Measurements from ENCODE around the gene FXYD2.
"Not testable (repeated sequence)": the region's sequence is repeated elsewhere in the genome, so short reads cannot be mapped to it uniquely, and the experiment has no call there.

The FXYD2 gene

DNA sequence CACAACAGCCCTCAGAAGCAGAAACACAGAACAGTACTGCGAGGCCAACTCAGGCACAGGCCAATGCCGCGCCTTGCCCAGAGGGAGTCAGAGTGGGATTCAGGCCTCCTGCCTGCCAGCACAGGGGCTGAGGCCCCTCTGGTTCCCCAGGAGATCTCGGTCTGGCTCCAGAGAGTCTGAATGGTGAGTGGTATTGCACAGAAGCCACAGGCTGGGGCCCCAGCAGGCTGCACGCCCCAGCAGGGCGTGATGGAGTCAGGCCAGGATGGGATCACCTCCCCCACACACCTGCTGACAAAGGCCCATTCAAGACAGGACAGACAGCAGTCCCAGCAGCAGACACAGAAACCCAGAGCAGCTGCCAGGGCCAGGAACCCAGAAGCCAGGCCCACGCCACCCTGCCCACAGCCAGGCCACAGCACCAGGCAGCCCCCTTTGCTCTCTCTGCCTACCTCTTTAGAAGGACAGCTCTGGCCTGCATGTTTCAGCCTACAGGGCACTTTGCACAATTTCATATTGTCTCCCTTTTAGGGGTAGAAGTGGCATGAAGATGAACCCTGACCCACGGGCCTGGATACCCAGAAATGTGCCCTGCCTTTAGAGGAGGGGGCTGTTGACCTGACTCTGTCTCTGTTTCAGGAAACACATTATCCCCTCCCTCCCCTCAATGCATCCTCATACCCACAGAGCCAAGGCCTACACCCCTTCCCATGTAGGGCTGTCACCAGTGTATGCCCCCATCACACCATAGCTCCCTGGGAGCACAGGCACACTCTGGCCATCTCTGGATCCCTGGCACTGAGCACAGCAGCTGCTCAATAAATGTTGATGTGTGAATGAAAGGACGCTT is 45.8 kb upstream of the FXYD2 start:
- ChIA-PET POLR2A (interaction anchor here (0.6 to 1.1 kb wide), 3 partner anchors 46 to 1208 kb away, joined by 3 to 5 read pairs (median 4); partner anchors contain the start of gene FXYD2), CTCF (interaction anchor here (1.3 kb wide), 1 partner anchor 24 kb away, joined by 3 read pairs; no protein-coding TSS in a partner anchor)
- H3K36me3 ChIP-seq (ENCODE audit: control insufficient read depth in 4 of 4, insufficient read depth in 4 of 4, low read length in 3 of 4), result no peaks in the 10 kb centered on the region
- peaks cover 8 to 34% (median 29%) of the 10 kb centered on the region in 4 experiments for H3K4me1 ChIP-seq (ENCODE audit: control extremely low read depth in 1 of 4, control insufficient read depth in 4 of 4, insufficient read depth in 4 of 4, low read length in 3 of 4)
- H3K27ac ChIP-seq (ENCODE audit: insufficient read depth in 1 of 2, low read depth in 1 of 2, low read length in 2 of 2, poor library complexity in 1 of 2, severe bottlenecking in 2 of 2), result no peak overlapping the region
- no peak for DNase-seq
- no peak overlapping the region for H3K4me3 ChIP-seq (ENCODE audit: control insufficient read depth in 1 of 7, extremely low read depth in 1 of 7, insufficient read depth in 4 of 7, low read depth in 2 of 7, low read length in 6 of 7)
- H3K27me3 ChIP-seq (replicated peaks in 2 of 5; ENCODE audit: control insufficient read depth in 4 of 5, insufficient read depth in 5 of 5, low read length in 4 of 5), result peaks cover 0 to 4% (median 0%) of the 10 kb centered on the region in 5 experiments
- no peaks in the 10 kb centered on the region for H3K9me3 ChIP-seq (ENCODE audit: control extremely low read depth in 1 of 5, control insufficient read depth in 4 of 5, insufficient read depth in 2 of 5, low read depth in 1 of 5, low read length in 4 of 5)
- 89% methylated on average over 7 of the region's 9 CpGs for WGBS (ENCODE audit: insufficient coverage)

GRCh38 chr11:117869604-117870003 is 45.1 kb upstream of the FXYD2 start:
- H3K36me3 ChIP-seq (ENCODE audit: control insufficient read depth in 4 of 4, insufficient read depth in 4 of 4, low read length in 3 of 4), result no peaks in the 10 kb centered on the region
- WGBS (ENCODE audit: insufficient coverage), result 90% methylated on average over 2 of the region's 4 CpGs
- H3K4me1 ChIP-seq (ENCODE audit: control extremely low read depth in 1 of 4, control insufficient read depth in 4 of 4, insufficient read depth in 4 of 4, low read length in 3 of 4), result peaks cover 8 to 30% (median 23%) of the 10 kb centered on the region in 4 experiments
- no peak overlapping the region for H3K27ac ChIP-seq (ENCODE audit: insufficient read depth in 1 of 2, low read depth in 1 of 2, low read length in 2 of 2, poor library complexity in 1 of 2, severe bottlenecking in 2 of 2)
- no peak overlapping the region for H3K4me3 ChIP-seq (ENCODE audit: control insufficient read depth in 1 of 7, extremely low read depth in 1 of 7, insufficient read depth in 4 of 7, low read depth in 2 of 7, low read length in 6 of 7)
- ChIA-PET POLR2A (no interaction called here), CTCF (no interaction called here)
- no peaks in the 10 kb centered on the region for H3K9me3 ChIP-seq (ENCODE audit: control extremely low read depth in 1 of 5, control insufficient read depth in 4 of 5, insufficient read depth in 2 of 5, low read depth in 1 of 5, low read length in 4 of 5)
- H3K27me3 ChIP-seq (replicated peaks in 2 of 5; ENCODE audit: control insufficient read depth in 4 of 5, insufficient read depth in 5 of 5, low read length in 4 of 5), result no peaks in the 10 kb centered on the region
- DNase-seq, result no peak

DNA sequence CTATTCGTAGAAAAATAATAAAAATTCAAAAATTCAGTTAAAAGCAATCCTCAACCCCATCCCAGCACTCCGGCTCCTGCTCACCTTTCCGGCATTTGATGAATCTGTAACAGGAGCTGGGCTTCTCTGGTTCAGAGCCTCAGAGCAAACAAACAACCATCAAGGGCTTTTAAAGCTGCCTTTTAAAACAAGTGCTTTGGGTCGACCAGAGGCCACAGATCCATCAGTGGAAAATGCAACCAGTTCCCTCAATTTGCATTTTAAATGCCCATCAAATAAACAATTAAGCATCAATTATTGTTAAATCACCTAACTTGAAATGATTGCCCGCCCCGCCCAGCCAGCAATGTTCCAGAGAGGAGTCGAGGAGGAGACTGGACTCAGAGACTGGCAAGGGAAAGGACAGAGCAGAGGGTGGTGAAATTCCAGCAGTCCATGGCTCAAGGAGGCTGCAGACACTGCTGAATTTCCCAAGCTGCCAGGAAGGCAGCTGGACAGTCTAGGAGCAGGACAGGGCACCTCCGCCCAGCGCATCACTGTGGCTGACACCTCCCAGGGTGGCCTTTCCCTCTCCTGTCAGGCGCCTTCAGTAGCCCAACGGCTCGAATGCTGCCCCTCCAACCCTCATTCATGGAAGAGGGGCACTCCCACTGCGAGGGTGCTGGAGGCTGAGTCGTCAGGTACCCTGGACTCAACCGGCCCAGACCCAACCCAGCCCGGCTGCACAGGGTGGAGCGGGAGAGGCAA is 44.4 kb upstream of the FXYD2 start:
- POLR2A ChIA-PET, result no interaction called here
- 94% methylated on average over 14 of the region's 17 CpGs for WGBS (ENCODE audit: insufficient coverage)
- H3K4me1 ChIP-seq (ENCODE audit: control extremely low read depth in 1 of 4, control insufficient read depth in 4 of 4, insufficient read depth in 4 of 4, low read length in 3 of 4), result peaks cover 7 to 24% (median 17%) of the 10 kb centered on the region in 4 experiments
- H3K27ac ChIP-seq (ENCODE audit: insufficient read depth in 1 of 2, low read depth in 1 of 2, low read length in 2 of 2, poor library complexity in 1 of 2, severe bottlenecking in 2 of 2), result no peak overlapping the region
- H3K9me3 ChIP-seq (ENCODE audit: control extremely low read depth in 1 of 5, control insufficient read depth in 4 of 5, insufficient read depth in 2 of 5, low read depth in 1 of 5, low read length in 4 of 5), result no peaks in the 10 kb centered on the region
- H3K4me3 ChIP-seq (ENCODE audit: control insufficient read depth in 1 of 7, extremely low read depth in 1 of 7, insufficient read depth in 4 of 7, low read depth in 2 of 7, low read length in 6 of 7), result no peak overlapping the region
- no peak for DNase-seq
- no peaks in the 10 kb centered on the region for H3K36me3 ChIP-seq (ENCODE audit: control insufficient read depth in 4 of 4, insufficient read depth in 4 of 4, low read length in 3 of 4)
- CTCF ChIA-PET, result no interaction called here
- H3K27me3 ChIP-seq (replicated peaks in 2 of 5; ENCODE audit: control insufficient read depth in 4 of 5, insufficient read depth in 5 of 5, low read length in 4 of 5), result no peaks in the 10 kb centered on the region

DNA sequence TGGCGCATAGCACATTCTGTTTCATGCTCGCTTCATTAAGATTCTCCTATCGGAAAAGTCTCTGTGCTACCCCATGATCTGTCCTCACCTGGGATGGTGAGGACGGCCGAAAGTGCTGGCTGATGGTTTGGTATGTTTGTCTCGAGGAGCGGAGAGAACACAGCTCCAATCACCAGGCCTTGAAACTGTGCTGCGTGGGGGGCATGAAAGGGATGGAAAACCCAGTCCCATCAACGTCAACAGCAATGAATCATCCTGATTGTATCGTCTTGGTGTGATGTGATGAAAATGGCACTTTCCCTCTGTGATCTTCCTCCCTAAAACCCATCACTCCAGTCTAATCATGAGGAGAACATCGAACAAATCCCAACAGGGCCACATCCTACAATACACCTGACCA is 43.5 kb upstream of the FXYD2 start:
- peaks cover 1 to 15% (median 8%) of the 10 kb centered on the region in 4 experiments for H3K4me1 ChIP-seq (ENCODE audit: control extremely low read depth in 1 of 4, control insufficient read depth in 4 of 4, insufficient read depth in 4 of 4, low read length in 3 of 4)
- H3K27me3 ChIP-seq (replicated peaks in 2 of 5; ENCODE audit: control insufficient read depth in 4 of 5, insufficient read depth in 5 of 5, low read length in 4 of 5), result no peaks in the 10 kb centered on the region
- no peaks in the 10 kb centered on the region for H3K9me3 ChIP-seq (ENCODE audit: control extremely low read depth in 1 of 5, control insufficient read depth in 4 of 5, insufficient read depth in 2 of 5, low read depth in 1 of 5, low read length in 4 of 5)
- CTCF ChIA-PET, result interaction anchor here (0.8 to 1.3 kb wide), 3 partner anchors 32 to 186 kb away, joined by 3 to 5 read pairs (median 3); no protein-coding TSS in a partner anchor
- H3K36me3 ChIP-seq (ENCODE audit: control insufficient read depth in 4 of 4, insufficient read depth in 4 of 4, low read length in 3 of 4), result no peaks in the 10 kb centered on the region
- H3K4me3 ChIP-seq (ENCODE audit: control insufficient read depth in 1 of 7, extremely low read depth in 1 of 7, insufficient read depth in 4 of 7, low read depth in 2 of 7, low read length in 6 of 7), result no peak overlapping the region
- POLR2A ChIA-PET, result no interaction called here
- no peak overlapping the region for H3K27ac ChIP-seq (ENCODE audit: insufficient read depth in 1 of 2, low read depth in 1 of 2, low read length in 2 of 2, poor library complexity in 1 of 2, severe bottlenecking in 2 of 2)
- WGBS (ENCODE audit: insufficient coverage), result 100% methylated on average over 3 of the region's 11 CpGs
- no peak for DNase-seq

DNA sequence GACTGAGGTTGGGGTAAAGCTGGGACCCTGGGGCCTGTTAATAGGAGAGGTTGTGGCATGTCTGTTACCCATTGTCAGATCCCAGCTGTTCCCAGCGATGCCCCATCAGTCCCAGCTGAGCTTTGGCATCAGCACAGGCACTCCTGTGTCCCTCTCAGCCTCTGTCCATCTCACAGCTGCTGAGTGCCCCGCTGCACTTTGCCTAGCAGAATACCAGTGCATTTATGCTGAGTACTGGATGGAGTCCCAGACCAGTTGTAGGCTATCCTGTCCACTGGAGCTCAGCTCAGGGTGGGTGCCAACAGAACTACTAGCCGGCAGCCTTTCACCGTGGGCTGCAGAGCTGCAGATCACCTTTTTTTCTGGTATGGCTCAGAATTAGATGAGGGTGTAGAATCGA is 42.0 kb upstream of the FXYD2 start:
- no peak overlapping the region for H3K27ac ChIP-seq (ENCODE audit: insufficient read depth in 1 of 2, low read depth in 1 of 2, low read length in 2 of 2, poor library complexity in 1 of 2, severe bottlenecking in 2 of 2)

DNA sequence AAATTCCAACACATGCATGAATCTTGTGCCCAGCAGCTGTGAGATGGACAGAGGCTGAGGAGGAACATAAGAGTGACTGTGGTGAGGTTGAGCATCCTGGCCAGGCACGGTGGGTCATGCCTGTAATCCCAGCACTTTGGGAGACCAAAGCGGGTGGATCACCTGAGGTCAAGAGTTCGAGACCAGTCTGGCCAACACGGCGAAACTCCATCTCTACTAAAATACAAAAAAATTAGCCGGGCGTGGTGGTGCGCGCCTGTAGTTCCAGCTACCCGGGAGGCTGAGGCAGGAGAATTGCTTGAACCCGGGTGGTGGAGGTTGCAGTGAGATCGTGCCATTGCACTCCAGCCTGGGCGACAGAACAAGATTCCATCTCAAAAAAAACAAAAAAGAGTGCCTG is 41.0 kb upstream of the FXYD2 start:
- CTCF ChIA-PET, result interaction anchor here (0.8 to 2.1 kb wide), 2 partner anchors 14 to 21 kb away, joined by 4 read pairs; no protein-coding TSS in a partner anchor
- not testable (repeated sequence) for H3K27ac ChIP-seq (ENCODE audit: insufficient read depth in 1 of 2, low read depth in 1 of 2, low read length in 2 of 2, poor library complexity in 1 of 2, severe bottlenecking in 2 of 2); H3K36me3 ChIP-seq (ENCODE audit: control insufficient read depth in 4 of 4, insufficient read depth in 4 of 4, low read length in 3 of 4); H3K4me3 ChIP-seq (ENCODE audit: control insufficient read depth in 1 of 7, extremely low read depth in 1 of 7, insufficient read depth in 4 of 7, low read depth in 2 of 7, low read length in 6 of 7); H3K27me3 ChIP-seq (replicated peaks in 2 of 5; ENCODE audit: control insufficient read depth in 4 of 5, insufficient read depth in 5 of 5, low read length in 4 of 5); H3K9me3 ChIP-seq (ENCODE audit: control extremely low read depth in 1 of 5, control insufficient read depth in 4 of 5, insufficient read depth in 2 of 5, low read depth in 1 of 5, low read length in 4 of 5); DNase-seq
- WGBS (ENCODE audit: insufficient coverage), result 98% methylated on average over 13 of the region's 13 CpGs
- POLR2A ChIA-PET, result interaction anchor here (0.6 kb wide), 1 partner anchor 23 kb away, joined by 5 read pairs; no protein-coding TSS in a partner anchor
- H3K4me1 ChIP-seq (ENCODE audit: control extremely low read depth in 1 of 4, control insufficient read depth in 4 of 4, insufficient read depth in 4 of 4, low read length in 3 of 4), result peaks cover 0 to 14% (median 13%) of the 10 kb centered on the region in 4 experiments

More for the DNA sequence above, 42.0 kb upstream of the FXYD2 start:
- Histone ChIP-seq H3K9me3 (ENCODE audit: control extremely low read depth in 1 of 5, control insufficient read depth in 4 of 5, insufficient read depth in 2 of 5, low read depth in 1 of 5, low read length in 4 of 5) (no peaks in the 10 kb centered on the region), H3K36me3 (ENCODE audit: control insufficient read depth in 4 of 4, insufficient read depth in 4 of 4, low read length in 3 of 4) (no peaks in the 10 kb centered on the region), H3K27me3 (replicated peaks in 2 of 5; ENCODE audit: control insufficient read depth in 4 of 5, insufficient read depth in 5 of 5, low read length in 4 of 5) (no peaks in the 10 kb centered on the region), H3K4me1 (ENCODE audit: control extremely low read depth in 1 of 4, control insufficient read depth in 4 of 4, insufficient read depth in 4 of 4, low read length in 3 of 4) (peaks cover 0 to 12% (median 9%) of the 10 kb centered on the region in 4 experiments), H3K4me3 (ENCODE audit: control insufficient read depth in 1 of 7, extremely low read depth in 1 of 7, insufficient read depth in 4 of 7, low read depth in 2 of 7, low read length in 6 of 7) (no peak overlapping the region)
- CTCF ChIA-PET, result interaction anchor here (1.2 to 2.1 kb wide), 2 partner anchors 22 to 53 kb away, joined by 3 to 4 read pairs; no protein-coding TSS in a partner anchor
- WGBS (ENCODE audit: insufficient coverage), result 94% methylated on average over 3 of the region's 5 CpGs
- DNase-seq, result no peak
- POLR2A ChIA-PET, result interaction anchor here (0.6 kb wide), 1 partner anchor 30 kb away, joined by 4 read pairs; no protein-coding TSS in a partner anchor
